Heart right ventricle (tissue), 16 donors: ENCODE results near the gene MRPS30. TPM values are rescaled to one million over a fixed set of nuclear protein-coding genes. Genes with fewer than 3 reads are reported as not detected.

Experiments
- ATAC-seq, 8 donors: fragments of 200-7000 bp; cut with Tn5 transposase; one replicate each; pipeline ENCODE4 v1.9.1; 2020; ENCODE audit warnings: mild to moderate bottlenecking in 8 of 8, moderate library complexity in 8 of 8, moderate number of reproducible peaks in 1 of 8
- DNase-seq, 2 donors: peaks; one replicate each; pipeline ENCODE4 v3.0.0-alpha.2; 2020
- H3K27ac ChIP-seq, 10 donors: fragments of 200-600 bp; sonication (generic) in 2 of 10; one replicate each; pipeline versions ENCODE4 v1.5.0 to v1.8.0; 2020 to 2022; ENCODE audit warnings: mild to moderate bottlenecking in 3 of 10
- H3K27me3 ChIP-seq, 7 donors: fragments of 200-600 bp; one replicate each; pipeline ENCODE4 v1.8.0; 2021 to 2022; ENCODE audit warnings: mild to moderate bottlenecking in 2 of 7
- H3K36me3 ChIP-seq, 9 donors: fragments of 200-600 bp; sonication (generic) in 1 of 9; one replicate each; pipeline versions ENCODE4 v1.5.0 to v1.8.0; 2020 to 2022; ENCODE audit warnings: mild to moderate bottlenecking in 2 of 9
- H3K4me1 ChIP-seq, 9 donors: fragments of 200-600 bp; sonication (generic) in 1 of 9; one replicate each; pipeline versions ENCODE4 v1.5.0 to v1.8.0; 2020 to 2022; ENCODE audit warnings: mild to moderate bottlenecking in 4 of 9
- H3K4me3 ChIP-seq, 10 donors: fragments of 200-600 bp; sonication (generic) in 2 of 10; one replicate each; pipeline versions ENCODE4 v1.5.0 to v1.8.0; 2020 to 2022; ENCODE audit warnings: mild to moderate bottlenecking in 7 of 10, moderate library complexity in 2 of 10
- H3K9me3 ChIP-seq, 11 donors: fragments of 200-600 bp in 10 of 11; sonication (generic) in 2 of 11; one replicate each; pipeline versions ENCODE4 v1.5.0 to v1.8.0; 2013 to 2022; ENCODE audit warnings: mild to moderate bottlenecking in 2 of 11, control low read depth in 1 of 11, moderate library complexity in 1 of 11
- CTCF ChIP-seq, 9 donors: fragments of 200-600 bp; sonication (generic) in 2 of 9; IDR thresholded peaks; one replicate each; pipeline versions ENCODE4 v1.5.0 to v1.8.0; 2021 to 2022; ENCODE audit warnings: antibody characterized with exemption in 9 of 9, mild to moderate bottlenecking in 5 of 9, moderate library complexity in 1 of 9
- WGBS, 2 donors: extraction: QIAGEN DNeasy Blood & Tissue Kit; methylation state at CpG; one replicate each; pipeline ENCODE4 v1.1.7; 2013; ENCODE audit warnings: inconsistent platforms in 1 of 2; 5-methylcytosine and 5-hydroxymethylcytosine counted together
- intact Hi-C, 10 donors: fragments of 100-400 bp; cut with DNase I; formaldehyde crosslinking; loops; one replicate each; pipeline versions ENCODE4 v1.11.1 to v1.14.2; 2022
- polyA plus RNA-seq, 2 donors: library from polyadenylated mRNA; stranded (reverse); fragments of 200-250 nt; gene quantifications; one replicate each; pipeline ENCODE4 v1.2.3, GENCODE V29; 2013
- total RNA-seq, 10 donors: library from RNA; stranded (reverse); fragmentation: NEBNext Ultra II Directional in 3 of 10; extraction: Animal tissue kit (Norgen Biotek cat#: 25700) in 3 of 10; gene quantifications; one replicate each; pipeline versions ENCODE4 v1.2.1 to v1.2.4, GENCODE V29; 2021 to 2023
- donor health status: Arrhythmogenic right ventricular cardiomyopathy.
- donor health status: ischemic (EF 13 %, LVEDD 7.1; RV severe dilation, severe dysfunction).
- donor health status: healthy with polysubstance abuse.
- donor health status: DM: no; HTN: yes; CAD: no.
- donor health status: DM: no; HTN: no; CAD: no.
- donor health status: ischemic (EF 25% LVEDD 6.9; RV normal size, moderate dysfunction).
- donor health status: ischemic (EF 25% LVEDD 5.7; RV mildly dilated, moderate dysfunction).
- donor health status: healthy.
- donor health status: DM: yes; HTN: yes; CAD: no.
- donor health status: Ischemic cardiomyopathy.
- donor health status: ischemic (EF 35%, LVEDD 5.7; RV mildly dilated, moderate dysfunction).
- donor health status: nonischemic (EF 11% LVEDD 7.7; RV severe dilation, severe dysfunction).
- donor health status: DM: yes; HTN: yes; CAD: no.
- donor health status: PGD.
- donor health status: ischemic (EF 29% LVEDD 5.4; RV normal size, mild dysfunction).
- donor health status: nonischemic (EF 23%, LVEDD 6.1; RV moderate dilation, normal function).

Gene MRPS30
- total and polyA plus RNA-seq, 12 donors, result 35.7 to 92.7 (median 80.2) TPM

GRCh38 chr5:44862808-44863207 is 54.1 kb downstream of the MRPS30 start:
- Histone ChIP-seq H3K9me3 (no peaks in the 10 kb centered on the region), H3K4me3 (no peak overlapping the region), H3K27me3 (no peaks in the 10 kb centered on the region), H3K36me3 (no peaks in the 10 kb centered on the region), H3K27ac (no peak overlapping the region), H3K4me1 (no peaks in the 10 kb centered on the region)
- WGBS, 2 donors, result 32 to 48% methylated on average over 1 of the region's 1 CpG
- TF ChIP-seq CTCF (IDR thresholded peaks at IDR 0.05), result peak in 4 of 9 donors; percentile 17 to 35 (median 22)
- ATAC-seq, result no peak
- intact Hi-C loops, result no loop called here
- no peak for DNase-seq
